ENCODE results near the gene PTPDC1. TPM values are rescaled to one million over a fixed set of nuclear protein-coding genes. Genes with fewer than 3 reads are reported as not detected.

PTPDC1 gene
- total and polyA plus RNA-seq, 2 of the 8 experiments (the other 6 are each of a cell fraction or from before 2014, with no cell fraction given), result 4.1 to 7.3 TPM

- DNase-seq (ENCODE audit: low read depth in 1 of 2, low spot score in 2 of 2) (no peak), FAIRE-seq (no peak)
- no peak overlapping the region for H2BK5ac ChIP-seq (ENCODE audit: low read depth, low read length)
- no peak overlapping the region for H3K18ac ChIP-seq (ENCODE audit: extremely low read depth, low read length)
- H3K4me1 ChIP-seq (replicated peaks in 1 of 4; ENCODE audit: control insufficient read depth in 3 of 4, insufficient read depth in 4 of 4, low read length in 3 of 4), result no peaks in the 10 kb centered on the region
- no peak overlapping the region for H3K4ac ChIP-seq (replicated peaks; ENCODE audit: insufficient read length, low read depth, low read length)
- H3K79me2 ChIP-seq (ENCODE audit: control insufficient read depth in 1 of 2, insufficient read depth in 2 of 2, low read length in 2 of 2), result no peaks in the 10 kb centered on the region
- no peak overlapping the region for H2BK20ac ChIP-seq (ENCODE audit: low read length)
- peaks cover 8 to 15% of the 10 kb centered on the region in 2 experiments; a peak in 3 of 4 replicates for H3K9me3 ChIP-seq (ENCODE audit: insufficient read depth in 2 of 2, low read depth in 1 of 2, low read length in 1 of 2)
- CTCF ChIA-PET (ENCODE audit: partially characterized antibody), result interaction anchor here (1.0 to 1.6 kb wide), 3 partner anchors 8 to 155 kb away, joined by 5 to 6 read pairs (median 6); no protein-coding TSS in a partner anchor
- no peak overlapping the region for H3K9ac ChIP-seq (replicated peaks in 1 of 4; ENCODE audit: extremely low read depth in 1 of 4, low read depth in 3 of 4, low read length in 3 of 4)
- H3K4me2 ChIP-seq (ENCODE audit: insufficient read depth in 1 of 2, low read depth in 2 of 2, low read length in 2 of 2), result no peak overlapping the region
- H3K56ac ChIP-seq (replicated peaks; ENCODE audit: insufficient read length, low read depth, low read length), result no peak overlapping the region
- no peaks in the 10 kb centered on the region for H3K79me1 ChIP-seq (ENCODE audit: low read depth, low read length)
- POLR2A ChIA-PET (ENCODE audit: partially characterized antibody), result interaction anchor here (0.9 kb wide), 1 partner anchor 111 kb away, joined by 4 read pairs; no protein-coding TSS in a partner anchor
- no peak overlapping the region for H3K14ac ChIP-seq (ENCODE audit: insufficient read length)
- no peak overlapping the region for H2BK15ac ChIP-seq (ENCODE audit: low read length)
- no peak overlapping the region for H3K23ac ChIP-seq (ENCODE audit: insufficient read length)
- no peak overlapping the region for H3K4me3 ChIP-seq (ENCODE audit: extremely low read depth in 1 of 4, insufficient read depth in 2 of 4, low read depth in 3 of 4, low read length in 4 of 4)
- H3K27me3 ChIP-seq (replicated peaks in 1 of 4; ENCODE audit: control insufficient read depth in 3 of 4, extremely low read depth in 1 of 4, insufficient read depth in 3 of 4, low read length in 3 of 4), result no peaks in the 10 kb centered on the region
- no peak overlapping the region for H2BK120ac ChIP-seq (replicated peaks; ENCODE audit: low read depth, low read length)
- H3K36me3 ChIP-seq (ENCODE audit: control insufficient read depth in 2 of 4, insufficient read depth in 4 of 4, low read length in 3 of 4), result no peaks in the 10 kb centered on the region
- no peaks in the 10 kb centered on the region for H3K23me2 ChIP-seq (ENCODE audit: low read depth, low read length)
- no peak overlapping the region for H2AFZ ChIP-seq (ENCODE audit: low read length)
- no peak overlapping the region for H2AK5ac ChIP-seq (ENCODE audit: low read depth, low read length)
- no peak overlapping the region for H4K5ac ChIP-seq (ENCODE audit: insufficient read length, low read depth, low read length)
- 93% methylated on average over 1 of the region's 1 CpG; no CpG with 5 or more reads in 1 of the 2 experiments for WGBS, 2 experiments (ENCODE audit: extremely low coverage in 1 of 2, insufficient coverage in 1 of 2, insufficient read length in 1 of 2, insufficient replicate concordance in 2 of 2, low coverage in 1 of 2, low lambda C conversion rate in 2 of 2, missing lambda C conversion rate in 1 of 2)
- H3K27ac ChIP-seq (ENCODE audit: low read depth, low read length), result no peak overlapping the region
- H4K20me1 ChIP-seq (replicated peaks in 1 of 2; ENCODE audit: control insufficient read depth in 1 of 2, insufficient read depth in 2 of 2, low read length in 2 of 2), result no peaks in the 10 kb centered on the region
- H4K8ac ChIP-seq (ENCODE audit: extremely low read depth, insufficient read depth, low read length), result no peak overlapping the region
- H2BK12ac ChIP-seq (ENCODE audit: low read depth, low read length), result no peak overlapping the region
- no peak overlapping the region for H4K91ac ChIP-seq (replicated peaks; ENCODE audit: insufficient read length, low read length)
- TF ChIP-seq KDM1A (IDR thresholded peaks at IDR 0.05; ENCODE audit: borderline replicate concordance, low read length), result no peak
- no peak for TF ChIP-seq ATF3 (IDR thresholded peaks at IDR 0.05; ENCODE audit: insufficient read depth, low read depth, low read length)
- TF ChIP-seq CREB1 (IDR thresholded peaks at IDR 0.05), result no peak
- TF ChIP-seq HDAC2 (IDR thresholded peaks at IDR 0.05; ENCODE audit: borderline replicate concordance in 1 of 2, low read depth in 2 of 2, low read length in 2 of 2), result no peak
- no peak for TF ChIP-seq CBX8 (IDR thresholded peaks at IDR 0.05; ENCODE audit: borderline replicate concordance, low read depth, low read length)
- TF ChIP-seq EZH2 (IDR thresholded peaks at IDR 0.05; ENCODE audit: low read depth, low read length, severe bottlenecking), result no peak
- no peak for TF ChIP-seq HDAC6 (IDR thresholded peaks at IDR 0.05; ENCODE audit: low read depth, low read length)
- TF ChIP-seq YY1 (IDR thresholded peaks at IDR 0.05; ENCODE audit: low read depth, low read length), result no peak
- TF ChIP-seq RFX5 (IDR thresholded peaks at IDR 0.05; ENCODE audit: borderline replicate concordance, low read depth, low read length), result no peak
- TF ChIP-seq EP300 (IDR thresholded peaks at IDR 0.05; ENCODE audit: borderline replicate concordance in 1 of 2, low read depth in 2 of 2, low read length in 2 of 2), result no peak
- TF ChIP-seq USF2 (IDR thresholded peaks at IDR 0.05; ENCODE audit: low read length), result no peak
- TF ChIP-seq BCL11A (IDR thresholded peaks at IDR 0.05; ENCODE audit: low read depth in 2 of 2, low read length in 2 of 2), result no peak
Measured at GRCh38 chr9:94057918-94058317, 26.3 kb upstream of the PTPDC1 start.
